HG02943 (cell line): Measurements from ENCODE around the gene MEIOC.
"Not testable (repeated sequence)": the region's sequence is repeated elsewhere in the genome, so short reads cannot be mapped to it uniquely, and the experiment has no call there.

Source experiments
- ATAC-seq: cut with Tn5 transposase; IDR thresholded peaks from one replicate; pipeline ENCODE4 v1.9.1; 2021; ENCODE audit warnings: mild to moderate bottlenecking, low read depth, moderate library complexity; ENCODE audit not compliant: unreplicated experiment

Gene MEIOC

GRCh38 chr17:44646280-44646679, 10.0 kb upstream of the MEIOC start:
- no peak for ATAC-seq

DNA sequence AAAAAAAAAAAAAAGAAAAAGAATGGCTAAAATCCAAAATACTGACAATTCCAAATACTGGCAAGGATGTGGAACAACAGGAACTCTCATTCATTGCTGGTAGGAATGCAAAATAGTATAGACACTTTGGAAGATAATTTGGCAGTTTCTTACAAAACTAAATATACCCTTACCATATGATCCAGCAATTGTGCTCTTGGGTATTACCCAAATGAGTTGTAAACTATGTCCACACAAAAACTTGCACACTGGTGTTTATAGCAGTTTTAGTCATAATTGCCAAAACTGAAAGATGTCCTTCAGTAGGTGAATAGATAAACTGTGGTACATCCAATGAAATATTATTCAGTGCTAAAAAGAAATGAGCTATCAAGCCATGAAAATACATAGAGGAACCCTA, 8.5 kb upstream of the MEIOC start:
- ATAC-seq: no peak

- no peak for ATAC-seq
Measured at GRCh38 chr17:44648963-44649362, 7.3 kb upstream of the MEIOC start.

GRCh38 chr17:44651228-44651627, 5.0 kb upstream of the MEIOC start:
- no peak for ATAC-seq

GRCh38 chr17:44652727-44653126, 3.5 kb upstream of the MEIOC start:
- no peak for ATAC-seq

DNA sequence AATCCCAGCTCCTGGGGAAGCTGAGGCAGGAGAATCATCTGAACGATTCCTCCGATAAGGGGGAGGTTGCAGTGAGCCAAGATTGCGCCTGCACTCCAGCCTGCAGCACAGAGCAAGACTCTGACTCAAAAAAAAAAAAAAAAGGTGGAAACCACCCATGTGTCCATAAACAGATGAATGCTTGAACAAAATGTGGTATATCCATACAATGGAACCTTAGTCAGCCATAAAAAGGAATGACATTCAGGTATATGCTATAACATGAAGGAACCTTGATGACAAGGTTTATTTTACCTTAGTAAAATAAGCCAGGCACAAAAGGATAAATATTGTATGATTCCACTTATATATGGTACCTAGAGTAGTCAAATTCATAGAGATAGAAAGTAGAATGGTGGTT, 2.9 kb upstream of the MEIOC start:
- no peak for ATAC-seq

GRCh38 chr17:44653954-44654353, 2.3 kb upstream of the MEIOC start:
- no peak for ATAC-seq

GRCh38 chr17:44661835-44662234, 5.6 kb downstream of the MEIOC start:
- ATAC-seq: no peak

DNA sequence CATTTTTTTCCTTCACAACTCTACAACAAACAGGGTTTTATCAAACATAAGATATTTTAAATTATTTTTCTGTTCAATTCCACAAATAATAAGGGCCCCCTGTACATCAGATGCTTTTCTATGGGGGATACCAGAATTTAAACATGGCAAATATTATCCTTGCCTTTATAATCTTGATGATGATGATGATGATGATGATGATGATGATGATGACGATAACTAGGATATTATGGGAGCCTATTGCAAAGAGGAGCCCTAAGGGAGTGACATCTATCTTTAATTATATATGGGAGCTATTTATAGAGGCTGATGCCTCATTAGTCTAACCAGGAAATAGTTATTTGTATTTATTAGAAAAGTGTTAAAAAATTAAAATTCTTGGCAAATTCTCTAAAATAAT, 6.8 kb downstream of the MEIOC start:
- no peak for ATAC-seq

- no peak for ATAC-seq
Measured at GRCh38 chr17:44664867-44665266, 8.6 kb downstream of the MEIOC start.

DNA sequence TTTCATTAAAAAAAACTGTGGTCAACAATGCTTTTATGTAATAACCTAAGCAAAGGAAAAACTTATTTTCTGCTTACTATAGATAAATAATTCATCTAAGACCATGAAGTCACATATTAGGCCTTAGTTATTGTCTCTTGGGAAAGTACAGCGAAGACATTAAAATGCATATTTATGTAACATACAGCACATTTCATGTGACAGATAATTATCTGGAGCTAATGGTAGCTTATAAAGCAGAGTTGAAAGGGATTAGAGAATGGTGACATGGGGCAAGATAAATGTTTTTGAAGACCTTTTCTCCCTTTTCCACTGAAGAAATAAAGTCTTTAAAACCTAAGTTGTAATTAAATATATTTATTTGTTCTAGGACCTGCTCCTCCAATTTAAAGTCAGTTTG, 9.7 kb downstream of the MEIOC start:
- ATAC-seq: no peak

DNA sequence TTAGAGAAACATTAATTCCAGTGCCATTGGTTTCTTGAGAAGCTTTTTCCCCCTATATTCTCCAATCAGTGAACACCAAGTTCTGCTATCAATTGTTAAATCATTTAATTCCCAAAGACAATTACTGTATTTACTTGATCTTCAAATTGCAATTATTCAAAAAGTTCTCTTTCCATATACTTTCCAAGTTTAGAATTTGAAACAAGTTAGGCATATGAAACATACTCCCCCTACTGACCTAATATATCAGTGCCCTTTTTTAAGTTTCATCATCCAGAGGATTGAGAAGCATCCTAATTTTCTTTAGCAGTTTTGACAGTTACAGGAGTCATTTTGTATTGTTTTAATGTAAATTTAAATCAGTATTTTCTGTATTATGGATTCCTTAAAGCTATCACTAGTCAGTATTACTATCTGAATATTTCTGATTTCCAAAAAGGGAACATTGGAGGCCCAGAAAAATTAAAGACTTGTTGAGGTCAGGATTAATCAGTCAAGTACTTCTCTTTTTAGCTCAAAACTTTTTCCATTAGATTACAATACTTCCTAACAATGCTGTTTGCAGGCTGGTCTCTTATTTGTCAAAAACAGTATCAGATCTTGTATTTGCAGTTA, 16.3 kb downstream of the MEIOC start:
- no peak for ATAC-seq

GRCh38 chr17:44673893-44674292, 17.6 kb downstream of the MEIOC start:
- no peak for ATAC-seq

GRCh38 chr17:44677136-44677535, 20.9 kb downstream of the MEIOC start:
- no peak for ATAC-seq

GRCh38 chr17:44683303-44683702, 27.0 kb downstream of the MEIOC start:
- ATAC-seq: not testable (repeated sequence)

DNA sequence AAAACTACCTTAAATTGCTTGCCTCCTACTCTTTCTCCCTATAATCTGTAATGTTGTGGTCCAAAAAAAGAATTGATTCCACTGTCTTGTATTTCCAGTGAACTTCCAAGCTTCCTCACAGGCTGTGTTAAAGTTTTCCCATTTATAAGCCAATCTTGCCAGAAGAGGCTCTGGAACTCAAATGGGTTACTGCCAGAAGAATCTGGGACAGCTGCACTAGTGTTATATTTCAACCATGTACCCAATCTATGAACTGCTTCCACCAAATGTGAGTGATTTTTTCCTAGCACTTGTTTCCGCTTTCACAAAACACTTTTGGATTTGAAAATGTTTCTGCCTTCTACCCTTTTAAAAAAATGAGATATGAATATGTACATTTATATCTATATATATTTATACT, 31.5 kb downstream of the MEIOC start:
- ATAC-seq: no peak

DNA sequence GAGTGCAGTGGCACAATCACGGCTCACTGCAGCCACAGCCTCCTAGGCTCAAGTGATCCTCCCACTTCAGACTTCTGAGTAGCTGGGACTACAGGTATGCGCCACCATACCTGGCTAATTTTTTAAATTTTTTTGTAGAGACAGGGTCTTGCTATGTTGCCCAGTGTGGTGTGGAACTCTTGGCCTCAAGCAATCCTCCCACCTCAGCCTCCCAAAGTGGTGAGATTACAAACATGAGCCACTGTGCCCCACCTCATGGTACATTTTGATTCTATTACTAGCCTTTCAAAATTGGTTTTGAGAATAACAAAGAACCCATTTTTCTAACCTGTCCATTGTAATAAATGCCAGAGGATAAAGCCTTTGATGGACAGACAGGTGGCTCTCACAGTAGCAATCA, 31.9 kb downstream of the MEIOC start:
- no peak for ATAC-seq

- no peak for ATAC-seq
Measured at GRCh38 chr17:44688675-44689476, 32.6 kb downstream of the MEIOC start.

DNA sequence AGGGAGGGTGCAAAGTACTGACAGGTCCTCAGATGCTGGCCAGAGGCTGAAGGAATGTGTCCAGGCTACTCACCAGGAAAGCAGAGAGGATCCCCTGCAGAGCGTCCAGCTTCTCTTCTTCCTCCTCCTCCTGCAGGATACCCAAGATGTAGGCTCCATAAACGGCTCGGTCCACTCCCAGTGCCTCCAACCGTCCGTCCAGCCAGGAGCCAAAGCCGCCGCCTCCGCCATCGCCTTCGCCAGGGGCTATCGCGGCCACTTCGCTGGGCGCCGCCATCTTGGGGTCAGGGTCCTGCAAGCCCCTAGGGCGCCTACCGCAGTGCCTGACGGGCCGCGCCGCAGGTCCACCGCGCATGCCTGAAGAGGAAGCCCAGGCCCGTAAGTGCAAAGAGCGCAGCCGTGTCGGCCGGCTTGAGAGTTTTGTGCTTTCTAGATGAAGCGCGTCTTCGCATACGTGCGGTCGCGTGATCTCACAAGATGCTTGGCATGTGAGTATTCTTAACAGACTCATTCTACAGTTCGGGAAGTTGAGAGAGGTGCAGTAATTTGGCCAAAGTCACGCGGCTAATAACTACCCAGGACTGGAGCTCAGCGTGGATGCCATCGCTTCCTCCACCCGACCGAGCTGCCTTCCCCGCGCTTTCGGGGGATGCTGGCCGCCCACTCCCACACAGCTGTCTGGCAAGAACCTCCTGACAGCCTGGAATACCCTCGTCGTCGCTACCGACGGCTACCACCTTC, 33.4 kb downstream of the MEIOC start, which contains the start of gene CCDC43:
TSS of gene CCDC43 (minus strand) at position 300 of the 741 bp plus-strand sequence. CDS start at position 277, 23 bp downstream.
- peak; percentile 89 for ATAC-seq

GRCh38 chr17:44690746-44691306, 34.6 kb downstream of the MEIOC start:
- ATAC-seq: not testable (repeated sequence)

GRCh38 chr17:44693609-44694008, 37.3 kb downstream of the MEIOC start:
- ATAC-seq: no peak
